ENCODE measurements around the gene MAGIX. TPM values are rescaled to one million over a fixed set of nuclear protein-coding genes. Genes with fewer than 3 reads are reported as not detected.

MAGIX gene
- total RNA-seq = 0.65 and 0.76 TPM in 2 replicates

GRCh38 chrX:49162620-49163019 lies at the start of gene MAGIX:
TSS of gene MAGIX (plus strand) at chrX:49162758. CDS start at chrX:49162890, 132 bp downstream.

GRCh38 chrX:49171752-49172279 lies 9.3 kb downstream of the MAGIX start, which contains the start of gene PLP2:
TSS of gene PLP2 (plus strand) at chrX:49171898. CDS start at chrX:49172001, 103 bp downstream.

GRCh38 chrX:49186125-49187027 lies 23.8 kb downstream of the MAGIX start, which contains the start of gene PRICKLE3:
TSS of gene PRICKLE3 (minus strand) at chrX:49186373. CDS start at chrX:49186297, 76 bp downstream.

GRCh38 chrX:49199906-49200771 lies 37.6 kb downstream of the MAGIX start, which contains the start of gene SYP:
TSS of gene SYP (minus strand) at chrX:49200193. CDS start at chrX:49200186, 7 bp downstream.

Small RNAs within 50 kb of the gene (small RNA-seq; reads per million reads assigned to genes)
- not detected for gene RN7SL262P

Other genes starting within 250 kb of the MAGIX start
- 6.8 and 7.8 TPM in 2 replicates for gene PIM2, start 243.7 kb upstream of the MAGIX start, total RNA-seq
- gene OTUD5, start 205.2 kb upstream of the MAGIX start, total RNA-seq = 33.1 and 40.2 TPM in 2 replicates
- 0.19 and 0.33 TPM in 2 replicates for gene KCND1, start 190.9 kb upstream of the MAGIX start, total RNA-seq
- 17.0 and 18.3 TPM in 2 replicates for gene GRIPAP1, start 160.5 kb upstream of the MAGIX start, total RNA-seq
- gene TFE3, start 119.4 kb upstream of the MAGIX start, total RNA-seq = 30.4 and 31.7 TPM in 2 replicates
- 1.5 and 1.6 TPM in 2 replicates for gene CCDC120, start 103.8 kb upstream of the MAGIX start, total RNA-seq
- 7.3 and 9.8 TPM in 2 replicates for gene PRAF2, start 88.8 kb upstream of the MAGIX start, total RNA-seq
- 24.5 and 36.4 TPM in 2 replicates for gene WDR45, start 82.9 kb upstream of the MAGIX start, total RNA-seq
- 18.9 and 22.5 TPM in 2 replicates for gene GPKOW, start 39.0 kb upstream of the MAGIX start, total RNA-seq
- gene PLP2, start 9.1 kb downstream of the MAGIX start, total RNA-seq = 44.4 and 45.8 TPM in 2 replicates
- 5.8 and 7.2 TPM in 2 replicates for gene PRICKLE3, start 23.6 kb downstream of the MAGIX start, total RNA-seq
- gene SYP, start 37.4 kb downstream of the MAGIX start, total RNA-seq = under 0.01 and 0.10 TPM in 2 replicates
- gene CACNA1F, start 70.6 kb downstream of the MAGIX start, total RNA-seq = under 0.01 TPM in 1 of 2 replicates, not detected in the other
- gene CCDC22, start 72.7 kb downstream of the MAGIX start, total RNA-seq = 13.9 and 18.6 TPM in 2 replicates
- gene FOXP3, start 102.0 kb downstream of the MAGIX start, total RNA-seq = 0.33 TPM in 1 of 2 replicates, not detected in the other
- gene PPP1R3F, start 107.0 kb downstream of the MAGIX start, total RNA-seq = 1.3 and 2.1 TPM in 2 replicates
- gene GAGE10, start 140.9 kb downstream of the MAGIX start, total RNA-seq = not detected in 2 replicates
- gene GAGE12J, start 159.3 kb downstream of the MAGIX start, total RNA-seq = not detected in 2 replicates
- not detected in 2 replicates for gene GAGE13, start 168.8 kb downstream of the MAGIX start, total RNA-seq

Measured in vein endothelial cell (primary cell).